Measurements from ENCODE around the gene ST6GALNAC1.
"Not testable (repeated sequence)": the region's sequence is repeated elsewhere in the genome, so short reads cannot be mapped to it uniquely, and the experiment has no call there.

Gene ST6GALNAC1

DNA sequence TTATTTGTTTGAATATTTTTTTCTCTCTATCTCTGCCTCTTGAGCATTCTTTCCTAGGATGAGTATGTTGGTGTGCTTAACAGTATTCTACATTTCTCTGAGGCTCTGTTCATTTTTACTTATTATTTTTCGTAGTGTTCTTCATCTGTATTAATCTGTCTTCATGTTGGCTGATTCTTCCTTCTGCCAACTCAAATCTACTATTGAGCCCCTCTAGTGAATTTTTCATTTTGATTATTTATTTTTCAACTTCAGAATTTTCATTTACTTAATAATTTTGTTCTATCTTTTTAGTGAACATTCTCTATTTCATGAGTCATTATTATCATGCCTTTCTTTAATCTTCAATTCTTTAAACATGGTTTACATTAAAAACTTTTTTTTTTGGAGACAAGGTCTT lies 3.2 kb upstream of the ST6GALNAC1 start:
- Histone ChIP-seq H4K20me1 (no peaks in the 10 kb centered on the region), H3K27me3 (no peaks in the 10 kb centered on the region), H3K4me2 (no peak overlapping the region), H3K27ac (no peak overlapping the region), H3K9me3 (peaks cover 30% of the 10 kb centered on the region), H3K4me1 (no peaks in the 10 kb centered on the region), H3K4me3 (no peak overlapping the region), H3K36me3 (no peaks in the 10 kb centered on the region), H3K9ac (no peak overlapping the region)
- no peak for TF ChIP-seq Cebpa-rat (IDR thresholded peaks at IDR 0.05)

DNA sequence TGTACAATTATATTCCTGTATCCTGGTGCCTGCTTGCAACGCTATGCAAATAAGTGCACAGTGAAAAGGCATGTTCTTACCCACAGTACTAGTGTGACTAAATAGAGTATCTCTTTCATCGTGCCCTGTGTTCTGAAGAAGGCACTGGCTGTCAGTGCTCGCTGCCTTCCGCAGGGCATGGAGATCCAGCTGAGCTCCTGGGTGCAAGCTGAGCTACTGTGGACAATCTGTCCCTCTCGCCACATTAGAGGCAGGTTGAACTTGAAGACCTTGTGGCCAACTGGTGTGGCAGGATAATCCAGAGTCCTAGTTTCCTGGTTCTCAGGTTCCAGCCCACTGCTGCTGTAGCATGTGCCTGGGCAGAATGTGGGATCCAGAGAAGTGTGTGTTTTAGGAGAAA lies 1.9 kb upstream of the ST6GALNAC1 start:
- H3K4me2 ChIP-seq: no peak overlapping the region
- no peaks in the 10 kb centered on the region for H3K4me1 ChIP-seq
- no peak for TF ChIP-seq Cebpa-rat (IDR thresholded peaks at IDR 0.05)
- H3K27me3 ChIP-seq: no peaks in the 10 kb centered on the region
- no peaks in the 10 kb centered on the region for H4K20me1 ChIP-seq
- H3K4me3 ChIP-seq: no peak overlapping the region
- no peaks in the 10 kb centered on the region for H3K36me3 ChIP-seq
- H3K27ac ChIP-seq: no peak overlapping the region
- peaks cover 28% of the 10 kb centered on the region for H3K9me3 ChIP-seq
- H3K9ac ChIP-seq: no peak overlapping the region

DNA sequence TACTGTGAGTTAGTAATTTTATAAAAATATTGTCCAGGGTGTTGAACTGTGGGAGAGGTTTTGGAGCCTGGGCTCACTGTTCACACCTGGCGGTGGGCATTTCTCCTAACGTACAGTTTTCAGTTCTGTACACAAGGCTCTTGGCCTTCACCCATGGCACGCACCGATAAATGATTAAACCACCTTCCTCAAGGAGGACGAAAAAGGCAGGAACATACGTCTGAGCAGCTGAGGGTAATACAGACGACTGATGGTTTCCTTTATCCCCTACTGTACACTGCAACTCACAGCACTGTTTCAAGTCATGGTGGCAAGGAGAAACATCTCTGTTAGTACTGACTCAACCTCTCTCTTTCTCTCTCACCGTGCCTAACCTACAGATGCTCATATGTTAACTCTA lies 1.4 kb upstream of the ST6GALNAC1 start:
- Histone ChIP-seq H3K4me2 (no peak overlapping the region), H3K27me3 (no peaks in the 10 kb centered on the region), H3K36me3 (no peaks in the 10 kb centered on the region), H3K27ac (no peak overlapping the region), H3K4me1 (no peaks in the 10 kb centered on the region), H3K9ac (no peak overlapping the region), H3K4me3 (no peak overlapping the region), H3K9me3 (peaks cover 28% of the 10 kb centered on the region), H4K20me1 (no peaks in the 10 kb centered on the region)
- TF ChIP-seq Cebpa-rat (IDR thresholded peaks at IDR 0.05): no peak

DNA sequence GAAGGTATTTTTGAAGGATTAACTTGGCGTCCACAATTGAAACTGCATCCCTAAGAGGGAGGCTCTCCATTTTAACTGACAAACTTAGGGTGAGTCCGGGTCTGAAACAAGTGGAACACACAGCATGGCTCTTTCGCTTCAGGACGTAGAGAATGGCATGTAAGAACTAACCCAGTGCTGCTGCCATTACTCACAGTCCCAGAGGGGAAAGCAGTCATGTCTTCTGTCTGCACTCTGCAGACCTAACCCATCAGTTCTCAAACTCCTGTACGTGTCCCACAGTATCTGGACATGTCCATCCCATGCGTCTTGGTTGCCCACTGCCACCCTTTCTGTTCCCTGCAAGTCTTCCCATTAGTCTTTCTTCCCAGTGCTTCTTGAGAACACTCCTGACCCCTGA lies 563 bp downstream of the ST6GALNAC1 start:
- no peak overlapping the region for H3K4me3 ChIP-seq
- peaks cover 8% of the 10 kb centered on the region; the same call in 1 of the 2 replicates for H3K4me1 ChIP-seq
- H3K4me2 ChIP-seq: no peak overlapping the region
- H3K27me3 ChIP-seq: no peaks in the 10 kb centered on the region
- H3K9me3 ChIP-seq: peaks cover 24% of the 10 kb centered on the region
- H3K27ac ChIP-seq: no peak overlapping the region
- H3K36me3 ChIP-seq: no peaks in the 10 kb centered on the region
- no peaks in the 10 kb centered on the region for H4K20me1 ChIP-seq
- no peak for TF ChIP-seq Cebpa-rat (IDR thresholded peaks at IDR 0.05)
- H3K9ac ChIP-seq: no peak overlapping the region

DNA sequence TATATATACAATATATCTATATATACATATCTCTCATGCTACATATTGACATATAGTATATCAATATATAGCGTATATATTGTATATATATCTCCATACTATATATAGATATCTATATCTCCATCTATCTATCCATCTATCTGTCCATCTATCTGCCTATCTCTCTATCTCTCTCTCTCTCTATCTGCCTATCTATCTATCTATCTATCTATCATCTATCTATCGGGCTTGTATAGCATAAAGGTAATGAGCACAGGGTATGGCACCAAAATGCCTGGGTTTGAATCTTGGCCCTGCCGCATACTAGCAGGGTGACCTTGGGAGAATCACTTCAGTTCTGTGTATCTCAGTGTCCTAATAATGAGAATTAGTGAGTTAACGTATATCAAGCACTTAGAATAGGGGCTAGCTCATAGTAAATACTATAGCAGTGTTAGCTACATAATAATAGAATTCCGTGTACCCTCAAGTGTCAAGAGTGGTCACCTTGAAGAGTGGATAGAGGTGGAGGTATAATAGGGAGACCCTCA lies 1.5 kb downstream of the ST6GALNAC1 start:
- TF ChIP-seq Cebpa-rat (IDR thresholded peaks at IDR 0.05): no peak
- H3K27me3 ChIP-seq: no peaks in the 10 kb centered on the region
- H3K36me3 ChIP-seq: no peaks in the 10 kb centered on the region
- H3K9ac ChIP-seq: no peak overlapping the region
- no peak overlapping the region for H3K4me2 ChIP-seq
- peaks cover 8% of the 10 kb centered on the region; the same call in 1 of the 2 replicates for H3K4me1 ChIP-seq
- no peak overlapping the region for H3K4me3 ChIP-seq
- H3K27ac ChIP-seq: no peak overlapping the region
- H4K20me1 ChIP-seq: no peaks in the 10 kb centered on the region
- H3K9me3 ChIP-seq: peaks cover 15% of the 10 kb centered on the region

DNA sequence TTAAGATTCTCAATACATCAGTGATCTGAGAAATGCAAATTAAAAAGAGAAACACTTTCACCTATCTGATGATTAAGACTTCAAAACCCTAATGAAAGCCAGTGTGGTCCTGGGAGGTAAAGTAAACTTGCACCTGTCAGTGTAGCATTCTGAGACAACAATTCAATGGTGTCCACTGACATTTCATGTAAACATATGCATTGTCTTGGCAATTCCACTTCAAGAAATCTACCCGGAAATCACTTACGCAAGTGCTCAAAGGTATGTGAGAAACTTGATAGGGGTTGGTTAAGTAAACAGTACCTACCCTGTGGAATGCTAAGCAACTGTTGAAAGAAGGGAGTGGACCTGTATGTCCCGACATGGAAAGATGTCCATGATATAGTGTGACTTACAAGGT lies 2.1 kb downstream of the ST6GALNAC1 start:
- H3K27me3 ChIP-seq: no peaks in the 10 kb centered on the region
- no peak for TF ChIP-seq Cebpa-rat (IDR thresholded peaks at IDR 0.05)
- no peak overlapping the region for H3K9ac ChIP-seq
- H3K9me3 ChIP-seq: peaks cover 9% of the 10 kb centered on the region
- H3K36me3 ChIP-seq: no peaks in the 10 kb centered on the region
- no peak overlapping the region for H3K27ac ChIP-seq
- no peak overlapping the region for H3K4me2 ChIP-seq
- H3K4me3 ChIP-seq: no peak overlapping the region
- peaks cover 8% of the 10 kb centered on the region; the same call in 1 of the 2 replicates for H3K4me1 ChIP-seq
- no peaks in the 10 kb centered on the region for H4K20me1 ChIP-seq

DNA sequence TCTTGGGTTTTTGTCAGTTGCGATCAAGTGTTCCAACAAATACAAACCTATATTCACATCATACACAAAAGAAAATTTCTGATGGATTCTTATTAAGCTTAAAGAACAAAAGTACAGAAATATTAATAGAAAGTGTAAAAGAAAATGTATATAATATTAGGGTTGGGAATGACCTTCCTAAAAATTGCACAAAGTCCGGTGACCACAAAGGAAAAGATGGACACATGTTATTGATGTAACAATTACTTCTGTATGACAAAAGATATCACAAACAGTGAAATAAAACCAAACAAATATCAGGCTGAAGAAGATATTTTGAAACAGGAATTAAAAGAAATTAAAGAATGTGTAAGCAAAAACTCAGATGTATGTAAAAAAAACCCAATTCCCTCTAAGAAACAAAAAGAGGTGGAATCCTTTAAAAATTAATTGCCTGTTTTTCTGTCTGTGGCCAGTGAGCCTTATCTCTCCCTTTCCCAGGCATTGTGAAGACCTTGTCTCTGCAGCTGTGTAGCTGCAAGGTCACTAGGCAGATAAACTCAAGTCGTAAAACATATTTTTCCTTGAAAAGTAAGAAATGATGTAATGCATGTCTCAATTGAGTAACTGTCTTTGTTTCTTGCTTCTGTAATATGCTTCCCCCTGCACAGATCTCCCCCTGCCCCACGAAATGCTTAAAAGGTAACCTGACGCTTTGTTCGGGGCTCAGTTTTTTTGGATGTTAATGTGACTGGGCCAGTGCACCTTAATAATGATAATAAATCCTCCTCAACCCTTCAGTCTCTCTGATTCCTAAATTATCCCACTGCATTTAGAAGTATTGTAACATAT lies 2.8 kb downstream of the ST6GALNAC1 start:
- no peak for TF ChIP-seq Cebpa-rat (IDR thresholded peaks at IDR 0.05)
- Histone ChIP-seq H3K27ac (no peak overlapping the region), H3K4me2 (no peak overlapping the region), H3K4me1 (peaks cover 8% of the 10 kb centered on the region; the same call in 1 of the 2 replicates), H3K36me3 (no peaks in the 10 kb centered on the region), H4K20me1 (no peaks in the 10 kb centered on the region), H3K4me3 (no peak overlapping the region), H3K9me3 (peaks cover 4% of the 10 kb centered on the region; the same call in 1 of the 2 replicates), H3K27me3 (no peaks in the 10 kb centered on the region), H3K9ac (no peak overlapping the region)

DNA sequence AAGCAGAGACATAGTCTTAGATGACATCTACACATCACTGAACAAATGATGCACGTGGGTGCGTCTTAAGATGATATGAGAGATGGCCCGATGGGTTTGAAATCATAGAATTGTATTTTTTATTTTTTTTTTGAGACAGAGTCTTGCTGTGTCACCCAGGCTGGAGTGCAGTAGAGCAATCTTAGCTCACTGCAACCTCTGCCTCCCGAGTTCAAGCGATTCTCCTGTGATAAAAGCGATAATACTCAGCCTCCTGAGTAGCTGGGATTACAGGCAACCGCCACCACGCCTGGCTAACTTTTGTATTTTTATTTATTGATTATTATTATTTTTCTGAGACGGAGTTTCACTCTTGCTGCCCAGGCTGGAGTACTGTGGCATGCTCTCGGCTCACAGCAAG lies 5.3 kb downstream of the ST6GALNAC1 start:
- no peaks in the 10 kb centered on the region for H3K36me3 ChIP-seq
- TF ChIP-seq Cebpa-rat (IDR thresholded peaks at IDR 0.05): no peak
- H3K9me3 ChIP-seq: no peaks in the 10 kb centered on the region
- H4K20me1 ChIP-seq: no peaks in the 10 kb centered on the region
- H3K4me2 ChIP-seq: no peak overlapping the region
- no peaks in the 10 kb centered on the region for H3K27me3 ChIP-seq
- H3K4me1 ChIP-seq: peaks cover 8% of the 10 kb centered on the region; the same call in 1 of the 2 replicates
- H3K4me3 ChIP-seq: no peak overlapping the region
- H3K27ac ChIP-seq: no peak overlapping the region
- no peak overlapping the region for H3K9ac ChIP-seq

DNA sequence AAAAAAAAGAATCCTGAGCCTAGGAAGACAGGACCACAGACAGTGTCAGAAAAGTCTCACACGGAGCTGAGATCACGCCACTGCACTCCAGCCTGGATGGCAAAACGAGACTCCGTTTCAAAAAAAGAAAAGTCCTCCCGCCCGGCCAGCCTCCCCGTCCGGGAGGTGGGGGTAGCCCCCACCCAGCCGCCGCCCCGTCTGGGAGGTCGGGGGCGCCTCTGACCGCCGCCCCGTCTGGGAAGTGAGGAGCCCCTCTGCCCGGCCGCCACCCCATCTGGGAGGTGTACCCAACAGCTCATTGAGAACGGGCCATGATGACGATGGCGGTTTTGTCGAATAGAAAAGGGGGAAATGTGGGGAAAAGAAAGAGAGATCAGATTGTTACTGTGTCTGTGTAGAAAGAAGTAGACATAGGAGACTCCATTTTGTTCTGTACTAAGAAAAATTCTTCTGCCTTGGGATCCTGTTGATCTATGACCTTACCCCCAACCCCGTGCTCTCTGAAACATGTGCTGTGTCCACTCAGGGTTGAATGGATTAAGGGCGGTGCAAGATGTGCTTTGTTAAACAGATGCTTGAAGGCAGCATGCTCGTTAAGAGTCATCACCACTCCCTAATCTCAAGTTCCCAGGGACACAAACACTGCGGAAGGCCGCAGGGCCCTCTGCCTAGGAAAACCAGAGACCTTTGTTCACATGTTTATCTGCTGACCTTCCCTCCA lies 6.9 kb downstream of the ST6GALNAC1 start:
- H3K27me3 ChIP-seq, H3K27ac ChIP-seq, H3K4me1 ChIP-seq, H3K9ac ChIP-seq, H3K9me3 ChIP-seq, H3K4me3 ChIP-seq, H4K20me1 ChIP-seq, H3K36me3 ChIP-seq, H3K4me2 ChIP-seq: not testable (repeated sequence)
